H4 (cell line): ENCODE results near the gene TAS1R1. TPM values are rescaled to one million over a fixed set of nuclear protein-coding genes. Genes with fewer than 3 reads are reported as not detected.

ENCODE experiments used
- DNase-seq: peaks from one replicate; pipeline ENCODE4 v3.0.0-alpha.2; 2015; ENCODE audit warnings: low spot score
- total RNA-seq: library from RNA; depleted of rRNA; stranded (reverse); fragments of >200 nt; shearing (Covaris generic); gene quantifications from 2 replicates; pipeline ENCODE4 v1.2.3, GENCODE V29; 2014

Gene TAS1R1
- total RNA-seq, 1 experiment from 2014 or later: not detected

DNA sequence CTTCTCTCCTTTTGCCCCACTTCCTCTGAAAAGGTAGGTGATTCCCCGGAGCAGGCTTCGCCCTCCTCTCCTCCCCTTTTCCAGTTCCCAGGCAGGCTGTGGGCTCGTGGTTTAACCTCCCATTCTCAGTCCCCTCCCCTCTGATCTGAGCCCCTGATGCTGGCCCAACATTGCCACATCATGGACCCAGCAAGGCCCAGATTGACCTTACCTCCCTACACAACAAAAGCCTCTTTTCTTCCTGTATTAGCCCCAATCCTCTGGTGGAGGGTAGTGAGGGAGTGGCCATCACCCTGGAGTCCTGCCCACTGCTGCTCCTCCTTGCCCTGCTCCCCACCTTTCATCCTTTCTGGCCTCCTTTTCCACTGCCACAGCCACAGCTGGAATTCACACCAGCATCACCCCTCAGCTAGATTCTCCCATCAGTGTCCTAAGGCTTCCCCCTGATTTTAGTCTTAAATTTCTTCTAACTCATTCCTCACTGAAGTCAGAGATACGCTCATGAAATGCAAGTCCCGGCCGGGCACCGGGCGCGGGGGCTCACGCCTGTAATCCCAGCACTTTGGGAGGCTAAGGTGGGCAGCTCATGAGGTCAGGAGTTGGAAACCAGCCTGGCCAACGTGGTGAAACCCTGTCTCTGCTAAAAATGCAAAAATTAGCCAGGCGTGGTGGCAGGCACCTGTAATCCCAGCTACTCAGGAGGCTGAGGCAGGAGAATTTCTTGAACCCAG, 17.7 kb downstream of the TAS1R1 start:
- no peak for DNase-seq

DNA sequence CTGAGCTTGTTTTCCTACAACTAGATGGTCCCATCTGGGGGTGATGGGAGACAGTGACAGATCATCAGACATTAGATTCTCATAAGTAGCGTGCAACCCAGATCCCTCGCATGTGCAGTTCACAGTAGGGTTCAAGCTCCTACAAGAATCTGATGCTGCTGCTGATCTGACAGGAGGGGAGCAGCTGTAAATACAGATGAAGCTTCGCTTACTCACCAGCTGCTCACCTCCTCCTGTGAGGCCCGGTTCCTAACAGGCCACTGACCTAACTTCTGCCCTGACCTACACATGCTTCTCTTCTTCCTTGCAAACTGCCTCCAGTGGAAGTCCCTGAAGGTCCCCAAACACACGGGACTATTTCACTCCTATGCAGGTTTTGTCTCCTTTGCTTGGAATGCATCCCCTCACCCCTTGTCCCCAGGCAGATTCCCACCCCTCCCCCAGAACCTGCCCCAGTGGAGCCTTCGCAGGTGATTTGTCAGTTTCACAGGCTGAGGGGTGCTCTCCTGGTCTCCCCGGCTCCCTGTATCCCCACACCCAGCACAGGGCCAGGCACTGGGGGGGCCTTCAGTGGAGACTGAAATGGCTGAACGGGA, 19.0 kb downstream of the TAS1R1 start:
- no peak for DNase-seq

DNA sequence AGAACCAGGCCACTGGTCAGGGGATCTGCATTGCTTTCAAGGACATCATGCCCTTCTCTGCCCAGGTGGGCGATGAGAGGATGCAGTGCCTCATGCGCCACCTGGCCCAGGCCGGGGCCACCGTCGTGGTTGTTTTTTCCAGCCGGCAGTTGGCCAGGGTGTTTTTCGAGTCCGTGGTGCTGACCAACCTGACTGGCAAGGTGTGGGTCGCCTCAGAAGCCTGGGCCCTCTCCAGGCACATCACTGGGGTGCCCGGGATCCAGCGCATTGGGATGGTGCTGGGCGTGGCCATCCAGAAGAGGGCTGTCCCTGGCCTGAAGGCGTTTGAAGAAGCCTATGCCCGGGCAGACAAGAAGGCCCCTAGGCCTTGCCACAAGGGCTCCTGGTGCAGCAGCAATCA, 19.7 kb downstream of the TAS1R1 start:
- DNase-seq: no peak

- DNase-seq: no peak
Measured at GRCh38 chr1:6577831-6578525, 22.9 kb downstream of the TAS1R1 start.

DNA sequence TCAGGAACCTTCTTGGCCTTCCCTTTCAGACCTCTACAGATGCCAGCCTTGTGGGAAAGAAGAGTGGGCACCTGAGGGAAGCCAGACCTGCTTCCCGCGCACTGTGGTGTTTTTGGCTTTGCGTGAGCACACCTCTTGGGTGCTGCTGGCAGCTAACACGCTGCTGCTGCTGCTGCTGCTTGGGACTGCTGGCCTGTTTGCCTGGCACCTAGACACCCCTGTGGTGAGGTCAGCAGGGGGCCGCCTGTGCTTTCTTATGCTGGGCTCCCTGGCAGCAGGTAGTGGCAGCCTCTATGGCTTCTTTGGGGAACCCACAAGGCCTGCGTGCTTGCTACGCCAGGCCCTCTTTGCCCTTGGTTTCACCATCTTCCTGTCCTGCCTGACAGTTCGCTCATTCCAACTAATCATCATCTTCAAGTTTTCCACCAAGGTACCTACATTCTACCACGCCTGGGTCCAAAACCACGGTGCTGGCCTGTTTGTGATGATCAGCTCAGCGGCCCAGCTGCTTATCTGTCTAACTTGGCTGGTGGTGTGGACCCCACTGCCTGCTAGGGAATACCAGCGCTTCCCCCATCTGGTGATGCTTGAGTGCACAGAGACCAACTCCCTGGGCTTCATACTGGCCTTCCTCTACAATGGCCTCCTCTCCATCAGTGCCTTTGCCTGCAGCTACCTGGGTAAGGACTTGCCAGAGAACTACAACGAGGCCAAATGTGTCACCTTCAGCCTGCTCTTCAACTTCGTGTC, 23.7 kb downstream of the TAS1R1 start:
- DNase-seq: no peak

GRCh38 chr1:6579374-6580118, 24.4 kb downstream of the TAS1R1 start, which contains the start of gene ZBTB48:
ZBTB48 (plus strand) TSS chr1:6579994; CDS start chr1:6580610, 616 bp downstream.
- peak; percentile 89 for DNase-seq

- DNase-seq: no peak
Measured at GRCh38 chr1:6580119-6580592, 25.0 kb downstream of the TAS1R1 start.

DNA sequence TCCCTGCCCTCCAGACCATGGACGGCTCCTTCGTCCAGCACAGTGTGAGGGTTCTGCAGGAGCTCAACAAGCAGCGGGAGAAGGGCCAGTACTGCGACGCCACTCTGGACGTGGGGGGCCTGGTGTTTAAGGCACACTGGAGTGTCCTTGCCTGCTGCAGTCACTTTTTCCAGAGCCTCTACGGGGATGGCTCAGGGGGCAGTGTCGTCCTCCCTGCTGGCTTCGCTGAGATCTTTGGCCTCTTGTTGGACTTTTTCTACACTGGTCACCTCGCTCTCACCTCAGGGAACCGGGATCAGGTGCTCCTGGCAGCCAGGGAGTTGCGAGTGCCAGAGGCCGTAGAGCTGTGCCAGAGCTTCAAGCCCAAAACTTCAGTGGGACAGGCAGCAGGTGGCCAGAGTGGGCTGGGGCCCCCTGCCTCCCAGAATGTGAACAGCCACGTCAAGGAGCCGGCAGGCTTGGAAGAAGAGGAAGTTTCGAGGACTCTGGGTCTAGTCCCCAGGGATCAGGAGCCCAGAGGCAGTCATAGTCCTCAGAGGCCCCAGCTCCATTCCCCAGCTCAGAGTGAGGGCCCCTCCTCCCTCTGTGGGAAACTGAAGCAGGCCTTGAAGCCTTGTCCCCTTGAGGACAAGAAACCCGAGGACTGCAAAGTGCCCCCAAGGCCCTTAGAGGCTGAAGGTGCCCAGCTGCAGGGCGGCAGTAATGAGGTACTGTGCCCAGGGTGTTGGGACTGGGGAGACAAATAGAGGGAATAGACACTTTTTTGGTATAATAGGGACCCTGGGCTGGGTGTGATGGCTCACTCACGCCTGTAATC, 25.7 kb downstream of the TAS1R1 start:
- no peak for DNase-seq

- DNase-seq: no peak
Measured at GRCh38 chr1:6581561-6582305, 26.6 kb downstream of the TAS1R1 start.

DNA sequence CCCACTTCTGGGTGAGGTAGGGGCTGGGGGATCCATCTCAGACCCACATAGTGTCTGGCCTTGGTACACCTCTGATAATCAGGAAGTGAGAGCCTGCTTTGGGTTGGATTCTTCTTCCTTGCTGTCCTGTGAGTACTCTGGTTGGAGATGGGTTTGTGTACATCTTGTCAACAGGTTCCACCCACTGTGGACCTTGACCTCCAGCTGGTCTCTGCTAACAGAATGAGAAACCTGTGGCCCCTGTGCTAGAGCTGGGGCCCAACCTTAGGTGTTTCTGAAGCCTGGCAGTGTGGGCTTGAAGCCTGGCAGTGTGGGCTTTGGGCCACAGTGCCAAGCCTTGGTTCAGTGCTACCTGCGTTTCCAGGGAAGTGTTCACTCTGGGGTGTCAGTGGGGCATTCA, 27.3 kb downstream of the TAS1R1 start:
- DNase-seq: no peak

GRCh38 chr1:6584126-6585080, 29.3 kb downstream of the TAS1R1 start:
- DNase-seq: no peak

DNA sequence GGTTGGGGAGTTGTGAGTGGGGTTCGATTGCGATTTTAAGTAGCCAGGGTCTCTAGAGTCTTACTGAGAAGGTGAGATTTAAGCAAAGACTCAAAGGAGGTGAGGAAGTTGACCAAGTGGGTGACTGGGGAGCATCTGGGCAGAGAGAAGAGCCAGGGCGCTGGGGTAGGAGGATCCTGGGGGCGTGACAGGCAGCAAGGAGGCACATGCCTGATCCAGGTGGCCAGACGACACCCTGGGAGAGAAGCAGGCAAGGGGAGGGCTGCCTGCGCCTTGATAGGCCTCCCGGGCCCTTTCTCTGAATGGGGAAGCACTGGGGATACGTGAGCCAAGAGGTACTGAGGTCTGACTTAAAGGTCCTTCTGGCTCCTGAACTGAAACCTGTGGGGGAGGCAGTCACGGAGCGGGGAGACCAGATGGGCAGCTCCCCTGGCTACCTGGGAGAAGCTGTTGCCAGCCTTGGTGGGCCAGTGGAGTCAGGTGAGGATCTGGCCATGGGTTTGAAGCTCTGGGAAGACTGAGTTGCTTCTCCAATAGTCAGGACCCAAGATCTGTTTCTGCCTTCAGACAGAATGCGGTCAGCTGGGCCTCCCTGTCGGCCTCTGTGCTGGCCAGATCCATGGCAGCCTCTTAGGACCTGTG, 30.1 kb downstream of the TAS1R1 start:
- no peak for DNase-seq

GRCh38 chr1:6585841-6586240, 30.7 kb downstream of the TAS1R1 start:
- no peak for DNase-seq

- DNase-seq: no peak
Measured at GRCh38 chr1:6586404-6586816, 31.3 kb downstream of the TAS1R1 start.

- DNase-seq: no peak
Measured at GRCh38 chr1:6587261-6588005, 32.3 kb downstream of the TAS1R1 start.

DNA sequence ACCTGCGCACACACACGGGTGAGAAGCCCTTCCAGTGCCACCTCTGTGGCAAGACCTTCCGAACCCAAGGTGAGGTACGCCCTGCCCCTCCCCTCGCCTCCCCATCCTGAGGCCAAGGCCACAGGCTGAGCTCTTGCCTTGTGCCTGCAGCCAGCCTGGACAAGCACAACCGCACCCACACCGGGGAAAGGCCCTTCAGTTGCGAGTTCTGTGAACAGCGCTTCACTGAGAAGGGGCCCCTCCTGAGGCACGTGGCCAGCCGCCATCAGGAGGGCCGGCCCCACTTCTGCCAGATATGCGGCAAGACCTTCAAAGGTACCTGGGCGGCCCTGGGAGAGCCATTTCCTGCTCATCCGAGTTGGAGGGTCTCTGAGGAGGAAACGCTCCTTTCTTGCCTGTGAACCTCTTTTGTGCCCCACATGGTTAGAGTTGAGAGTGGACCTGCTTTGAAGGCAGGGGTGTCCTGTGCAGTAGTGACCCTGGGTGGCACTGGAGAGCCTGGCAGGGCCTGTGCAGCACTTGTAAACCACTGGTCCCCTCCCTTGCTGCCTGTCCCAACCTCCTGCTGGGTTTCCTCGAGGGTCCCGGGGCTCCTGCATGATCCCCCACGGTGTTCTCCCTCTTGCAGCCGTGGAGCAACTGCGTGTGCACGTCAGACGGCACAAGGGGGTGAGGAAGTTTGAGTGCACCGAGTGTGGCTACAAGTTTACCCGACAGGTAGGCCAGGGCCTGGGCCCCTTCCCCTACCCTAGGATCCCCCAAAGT, 33.2 kb downstream of the TAS1R1 start:
- no peak for DNase-seq
